Stimulated activated effector memory CD8-positive, alpha-beta T cell treated with anti-CD3 and anti-CD28 coated beads, Interleukin-12 subunit alpha, Interleukin-12 subunit beta, amount 100 ng/mL, for 72 hours (primary cell): Measurements from ENCODE around the gene TSPAN12.

Experiments
- ATAC-seq: fragments of 150-1000 bp; cut with Tn5 transposase; 2 replicates; pipeline ENCODE4 v1.10.0; 2021
- DNase-seq, 2 donors: peaks; one replicate each; pipeline ENCODE4 v3.0.0; 2021 to 2022; ENCODE audit warnings: low spot score in 2 of 2
- H3K27ac Mint-ChIP-seq: one replicate; pipeline ENCODE4 v1.8.0; 2022; ENCODE audit warnings: mild to moderate bottlenecking, mixed read lengths
- H3K36me3 Mint-ChIP-seq: one replicate; pipeline ENCODE4 v1.8.0; 2022; ENCODE audit warnings: mild to moderate bottlenecking, mixed read lengths
- H3K4me1 Mint-ChIP-seq: one replicate; pipeline ENCODE4 v1.8.0; 2022; ENCODE audit warnings: mixed read lengths
- H3K4me3 Mint-ChIP-seq: one replicate; pipeline ENCODE4 v1.8.0; 2022; ENCODE audit warnings: mild to moderate bottlenecking, mixed read lengths
- H3K9me3 Mint-ChIP-seq: one replicate; pipeline ENCODE4 v1.8.0; 2022; ENCODE audit warnings: mixed read lengths

Gene TSPAN12

DNA sequence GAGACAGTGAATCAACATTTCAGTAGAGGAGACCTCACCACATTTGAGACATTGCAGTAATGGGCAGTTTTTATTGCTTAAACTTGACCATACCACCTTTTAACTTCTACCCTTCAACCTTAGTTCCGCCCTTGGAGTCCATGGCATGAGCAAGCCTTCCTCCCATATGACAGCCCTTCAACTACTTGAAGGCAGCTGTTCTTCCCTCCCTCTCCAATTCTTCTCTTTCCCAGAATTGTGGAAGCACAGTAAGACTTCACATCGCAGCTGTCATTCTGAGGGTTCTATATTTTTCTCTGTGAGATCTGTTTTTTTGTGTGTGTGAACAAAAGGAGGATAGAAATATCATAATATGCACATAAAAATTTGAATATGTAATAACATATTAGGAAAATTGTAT lies 2.2 kb upstream of the TSPAN12 start:
- DNase-seq (no peak), ATAC-seq (no peak)
- H3K4me3 Mint-ChIP-seq: no peak overlapping the region
- no peaks in the 10 kb centered on the region for H3K9me3 Mint-ChIP-seq
- H3K27ac Mint-ChIP-seq: no peak overlapping the region
- H3K36me3 Mint-ChIP-seq: no peaks in the 10 kb centered on the region
- peaks cover 10% of the 10 kb centered on the region for H3K4me1 Mint-ChIP-seq

- no peak for DNase-seq
- H3K27ac Mint-ChIP-seq: no peak overlapping the region
- peaks cover 10% of the 10 kb centered on the region for H3K4me1 Mint-ChIP-seq
- no peak for ATAC-seq
- no peaks in the 10 kb centered on the region for H3K36me3 Mint-ChIP-seq
- H3K4me3 Mint-ChIP-seq: no peak overlapping the region
- H3K9me3 Mint-ChIP-seq: no peaks in the 10 kb centered on the region
Observed at GRCh38 chr7:120859459-120859858, 1.5 kb upstream of the TSPAN12 start.

- Mint-ChIP-seq H3K4me3 (peak overlapping the region; percentile 76), H3K27ac (peak overlapping the region; percentile 50), H3K36me3 (no peaks in the 10 kb centered on the region), H3K9me3 (no peaks in the 10 kb centered on the region), H3K4me1 (peaks cover 10% of the 10 kb centered on the region)
- ATAC-seq: peak; percentile 51
- peak in 1 of 2 donors; percentile 50 for DNase-seq
Observed at GRCh38 chr7:120856621-120857352, 1.2 kb downstream of the TSPAN12 start.

DNA sequence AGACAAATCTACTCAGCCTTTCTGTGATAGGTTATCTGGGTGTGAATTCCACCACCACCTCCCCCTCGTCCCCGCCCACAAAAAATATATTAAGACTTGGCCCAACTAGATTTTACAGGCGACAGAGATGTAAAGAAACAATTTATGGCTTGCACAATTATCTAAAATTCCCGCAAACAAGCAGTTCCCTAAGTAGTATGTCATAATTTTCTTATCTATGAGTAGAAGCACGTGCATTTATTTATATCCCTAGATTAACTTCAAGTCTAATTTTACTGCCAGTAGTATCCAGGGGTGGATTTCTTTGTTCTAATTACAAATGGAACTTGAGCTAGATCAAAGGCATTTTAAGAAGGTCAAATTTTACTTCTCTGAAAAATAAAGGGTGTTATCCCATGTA lies 1.7 kb downstream of the TSPAN12 start:
- H3K4me3 Mint-ChIP-seq: peak overlapping the region; percentile 76

GRCh38 chr7:120852700-120853099 lies 5.2 kb downstream of the TSPAN12 start:
- no peaks in the 10 kb centered on the region for H3K36me3 Mint-ChIP-seq
- no peaks in the 10 kb centered on the region for H3K9me3 Mint-ChIP-seq
- H3K4me1 Mint-ChIP-seq: peaks cover 10% of the 10 kb centered on the region
- no peak overlapping the region for H3K27ac Mint-ChIP-seq
- H3K4me3 Mint-ChIP-seq: no peak overlapping the region
- no peak for DNase-seq
- no peak for ATAC-seq

More for the DNA sequence above, 1.7 kb downstream of the TSPAN12 start:
- H3K9me3 Mint-ChIP-seq: no peaks in the 10 kb centered on the region
- peaks cover 10% of the 10 kb centered on the region for H3K4me1 Mint-ChIP-seq
- no peaks in the 10 kb centered on the region for H3K36me3 Mint-ChIP-seq
- DNase-seq (no peak), ATAC-seq (no peak)
- no peak overlapping the region for H3K27ac Mint-ChIP-seq

DNA sequence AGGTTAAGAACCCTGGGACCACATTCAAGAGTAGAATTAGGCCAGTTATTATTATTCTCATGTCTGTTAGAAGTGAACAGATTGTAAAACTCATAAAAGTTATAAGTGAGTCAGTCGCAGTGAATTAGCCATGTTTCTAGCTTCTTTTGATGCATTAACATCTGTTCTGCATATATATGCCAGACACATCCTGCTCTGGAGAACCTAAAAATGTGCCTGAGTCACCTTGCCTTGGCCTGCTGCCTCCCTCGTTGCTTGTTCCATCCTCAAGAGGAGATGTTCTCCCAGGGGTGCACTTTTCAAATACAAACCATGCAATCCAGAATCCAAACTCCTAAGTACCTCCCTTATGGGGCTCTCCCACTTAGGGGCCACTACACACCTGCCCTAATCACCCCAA lies 14.8 kb downstream of the TSPAN12 start:
- DNase-seq: no peak
- H3K27ac Mint-ChIP-seq: no peak overlapping the region
- no peaks in the 10 kb centered on the region for H3K9me3 Mint-ChIP-seq
- H3K4me1 Mint-ChIP-seq: no peaks in the 10 kb centered on the region
- no peak overlapping the region for H3K4me3 Mint-ChIP-seq
- no peak for ATAC-seq
- H3K36me3 Mint-ChIP-seq: no peaks in the 10 kb centered on the region

DNA sequence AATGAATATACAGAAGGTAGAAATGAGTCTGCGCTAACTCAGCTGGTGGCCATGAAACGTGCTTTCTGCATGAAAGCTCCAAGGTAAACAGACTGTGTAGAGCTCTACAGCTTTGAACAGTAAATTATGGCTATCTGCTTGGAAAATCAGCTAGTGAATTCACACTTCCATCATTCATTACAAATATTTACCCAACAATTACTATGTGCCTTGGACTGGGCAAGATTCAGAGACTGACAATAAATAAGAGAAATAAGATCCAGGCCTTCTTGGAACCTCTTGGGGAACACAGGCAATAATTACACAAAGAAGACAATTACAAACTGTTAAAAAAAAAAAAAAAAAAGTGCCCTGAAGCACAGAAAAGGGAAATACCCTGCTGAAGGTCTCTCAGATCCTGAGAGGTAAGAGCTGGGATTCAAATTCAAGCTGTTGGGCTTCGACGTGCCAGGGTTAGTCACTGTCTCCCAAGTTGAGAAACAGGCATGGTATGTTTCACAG lies 15.8 kb downstream of the TSPAN12 start:
- Mint-ChIP-seq H3K27ac (no peak overlapping the region), H3K9me3 (no peaks in the 10 kb centered on the region), H3K4me1 (no peaks in the 10 kb centered on the region), H3K36me3 (no peaks in the 10 kb centered on the region), H3K4me3 (no peak overlapping the region)
- no peak for ATAC-seq
- no peak for DNase-seq

- Mint-ChIP-seq H3K36me3 (no peaks in the 10 kb centered on the region), H3K4me1 (no peaks in the 10 kb centered on the region), H3K4me3 (no peak overlapping the region), H3K9me3 (no peaks in the 10 kb centered on the region), H3K27ac (no peak overlapping the region)
- ATAC-seq: no peak
- DNase-seq: no peak
Observed at GRCh38 chr7:120841608-120842007, 16.3 kb downstream of the TSPAN12 start.

DNA sequence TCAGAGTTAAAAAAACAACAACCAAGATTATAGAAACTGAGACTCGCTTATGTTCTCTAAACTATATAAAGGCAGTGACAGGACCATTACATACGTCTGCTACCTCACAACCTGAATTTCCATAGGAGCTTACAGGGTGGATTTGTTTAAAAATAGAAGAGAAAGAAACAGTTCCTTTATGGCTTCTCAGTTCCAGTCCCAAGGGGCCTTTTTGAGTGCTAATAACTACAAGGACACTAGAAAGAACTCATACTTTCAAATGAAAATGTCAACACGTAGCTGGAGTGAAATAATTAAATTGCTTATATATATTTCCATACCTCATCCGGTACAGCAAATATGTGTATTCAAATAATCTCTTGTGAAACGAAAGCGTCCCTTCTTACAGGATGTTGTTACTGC lies 19.7 kb downstream of the TSPAN12 start:
- no peak for ATAC-seq
- no peak for DNase-seq
- Mint-ChIP-seq H3K36me3 (no peaks in the 10 kb centered on the region), H3K4me1 (no peaks in the 10 kb centered on the region), H3K9me3 (no peaks in the 10 kb centered on the region), H3K4me3 (no peak overlapping the region), H3K27ac (no peak overlapping the region)

DNA sequence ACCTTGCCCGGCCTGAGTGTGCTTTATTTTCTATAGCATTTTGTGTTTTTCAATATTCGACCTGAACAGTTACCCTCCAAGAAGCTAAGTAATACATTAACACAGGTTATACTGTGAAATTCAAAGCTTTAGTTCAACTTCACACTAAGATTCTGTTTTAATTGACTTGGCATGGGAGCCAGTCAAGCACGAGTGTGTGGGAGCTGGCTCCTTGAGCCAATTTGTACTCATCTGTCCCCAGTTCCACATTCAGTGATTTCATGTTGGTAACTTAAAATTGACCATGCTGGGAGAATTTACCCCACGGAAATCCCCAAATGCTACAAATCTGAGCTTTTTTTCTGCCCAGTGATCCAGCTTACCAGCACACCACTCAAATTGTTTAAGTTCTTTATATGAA lies 20.3 kb downstream of the TSPAN12 start:
- Mint-ChIP-seq H3K36me3 (no peaks in the 10 kb centered on the region), H3K4me1 (no peaks in the 10 kb centered on the region), H3K27ac (no peak overlapping the region), H3K4me3 (no peak overlapping the region), H3K9me3 (no peaks in the 10 kb centered on the region)
- DNase-seq (no peak), ATAC-seq (no peak)

DNA sequence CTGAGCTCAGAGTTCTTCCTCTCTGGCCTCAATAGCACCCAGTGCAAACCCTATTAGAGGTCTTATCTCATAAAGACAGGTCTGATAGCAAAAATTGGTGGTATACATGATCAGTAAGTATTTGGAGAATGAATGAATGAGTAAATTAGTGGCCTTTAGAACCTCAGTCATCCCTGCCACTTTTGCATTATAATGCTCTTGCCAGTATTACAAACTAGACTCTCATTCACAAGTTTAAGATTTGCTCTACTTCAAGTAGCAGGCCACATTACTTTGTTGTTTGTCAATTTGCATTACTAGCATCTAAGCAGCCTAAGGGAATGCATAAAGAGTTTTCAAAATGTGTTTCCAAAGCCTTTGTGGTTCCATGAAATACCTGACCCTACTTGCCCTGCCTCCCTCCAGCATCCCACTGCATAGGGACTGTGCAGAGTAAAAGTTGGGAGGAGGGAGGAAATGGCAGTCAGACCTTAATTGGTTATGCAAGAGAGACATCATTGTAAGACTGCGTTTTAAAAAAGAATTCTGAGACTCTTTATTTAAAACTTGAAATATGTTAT lies 21.3 kb downstream of the TSPAN12 start:
- H3K9me3 Mint-ChIP-seq: no peaks in the 10 kb centered on the region
- H3K36me3 Mint-ChIP-seq: no peaks in the 10 kb centered on the region
- H3K4me3 Mint-ChIP-seq: no peak overlapping the region
- ATAC-seq (no peak), DNase-seq (no peak)
- H3K4me1 Mint-ChIP-seq: no peaks in the 10 kb centered on the region
- H3K27ac Mint-ChIP-seq: no peak overlapping the region

DNA sequence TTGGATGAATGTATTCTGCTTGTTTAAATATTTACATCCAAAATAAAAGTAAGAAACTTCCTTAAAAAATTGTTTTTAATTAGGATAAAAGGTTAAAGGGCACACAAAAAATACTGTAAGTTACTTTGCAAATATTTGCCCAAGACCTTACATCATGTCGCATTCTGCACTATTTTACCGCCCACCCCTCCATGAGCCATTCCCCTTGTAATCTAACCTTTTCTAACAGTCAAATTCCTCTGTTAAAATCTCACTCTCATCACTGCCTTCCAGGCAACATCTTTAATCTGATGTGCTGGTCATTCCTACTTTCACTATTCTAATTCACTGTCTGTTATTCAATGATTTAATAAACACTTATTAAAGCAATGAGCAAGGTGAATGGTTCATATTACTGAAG lies 23.2 kb downstream of the TSPAN12 start:
- no peak for ATAC-seq
- no peak overlapping the region for H3K4me3 Mint-ChIP-seq

DNA sequence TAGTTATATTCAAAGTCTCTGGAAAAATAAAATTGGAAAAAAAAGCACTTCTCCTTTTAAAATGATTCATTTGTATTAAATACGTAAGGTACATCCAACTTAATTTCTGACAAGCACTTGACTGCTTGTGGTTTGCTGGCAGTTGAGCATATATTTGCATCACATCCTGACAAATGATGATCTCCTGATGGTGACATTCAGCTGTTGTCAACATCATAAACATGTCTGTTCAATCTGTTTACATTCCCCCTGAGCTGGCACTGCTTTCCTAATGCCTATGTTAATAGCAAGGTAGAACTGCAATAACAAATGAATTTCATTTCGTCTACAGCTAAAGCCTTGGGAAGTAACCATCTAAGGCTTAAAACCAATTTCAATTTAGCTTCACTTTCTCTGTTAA lies 24.4 kb downstream of the TSPAN12 start:
- ATAC-seq (no peak), DNase-seq (no peak)
- Mint-ChIP-seq H3K27ac (no peak overlapping the region), H3K4me1 (no peaks in the 10 kb centered on the region), H3K4me3 (no peak overlapping the region), H3K36me3 (no peaks in the 10 kb centered on the region), H3K9me3 (no peaks in the 10 kb centered on the region)

More for the DNA sequence above, 23.2 kb downstream of the TSPAN12 start:
- Mint-ChIP-seq H3K4me1 (no peaks in the 10 kb centered on the region), H3K27ac (no peak overlapping the region), H3K9me3 (no peaks in the 10 kb centered on the region), H3K36me3 (no peaks in the 10 kb centered on the region)
- DNase-seq: no peak

GRCh38 chr7:120832803-120833202 lies 25.1 kb downstream of the TSPAN12 start:
- Mint-ChIP-seq H3K4me1 (no peaks in the 10 kb centered on the region), H3K36me3 (no peaks in the 10 kb centered on the region), H3K4me3 (no peak overlapping the region), H3K27ac (no peak overlapping the region), H3K9me3 (no peaks in the 10 kb centered on the region)
- DNase-seq: no peak
- ATAC-seq: no peak

DNA sequence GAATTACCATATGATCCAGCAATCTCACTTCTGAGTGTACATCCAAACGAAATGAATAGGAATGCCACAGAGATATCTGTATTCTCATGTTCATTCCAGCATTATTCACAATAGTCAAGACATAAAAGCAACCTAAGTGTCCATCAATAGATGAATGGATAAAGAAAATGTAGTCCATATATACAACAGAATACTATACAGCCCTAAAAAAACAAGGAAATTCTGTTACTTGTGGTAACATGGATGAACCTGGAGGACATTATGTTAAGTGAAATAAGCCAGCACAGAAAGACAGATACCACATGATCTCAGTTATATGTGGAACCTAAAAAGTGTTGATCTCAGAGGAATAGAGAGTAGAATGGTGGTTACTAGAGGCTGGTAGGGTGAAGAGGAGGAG lies 26.7 kb downstream of the TSPAN12 start:
- Mint-ChIP-seq H3K27ac (no peak overlapping the region), H3K4me1 (no peaks in the 10 kb centered on the region), H3K9me3 (no peaks in the 10 kb centered on the region), H3K4me3 (no peak overlapping the region), H3K36me3 (no peaks in the 10 kb centered on the region)
- DNase-seq (no peak), ATAC-seq (no peak)

- no peaks in the 10 kb centered on the region for H3K4me1 Mint-ChIP-seq
- no peak for DNase-seq
- no peaks in the 10 kb centered on the region for H3K9me3 Mint-ChIP-seq
- H3K4me3 Mint-ChIP-seq: no peak overlapping the region
- H3K36me3 Mint-ChIP-seq: no peaks in the 10 kb centered on the region
- H3K27ac Mint-ChIP-seq: no peak overlapping the region
- ATAC-seq: no peak
Observed at GRCh38 chr7:120829487-120829886, 28.5 kb downstream of the TSPAN12 start.
